ENCODE measurements around the gene FMNL2. TPM values are rescaled to one million over a fixed set of nuclear protein-coding genes. Genes with fewer than 3 reads are reported as not detected.

The FMNL2 gene
- polyA plus RNA-seq, 1 donor from 2014 or later: 86.5 TPM

DNA sequence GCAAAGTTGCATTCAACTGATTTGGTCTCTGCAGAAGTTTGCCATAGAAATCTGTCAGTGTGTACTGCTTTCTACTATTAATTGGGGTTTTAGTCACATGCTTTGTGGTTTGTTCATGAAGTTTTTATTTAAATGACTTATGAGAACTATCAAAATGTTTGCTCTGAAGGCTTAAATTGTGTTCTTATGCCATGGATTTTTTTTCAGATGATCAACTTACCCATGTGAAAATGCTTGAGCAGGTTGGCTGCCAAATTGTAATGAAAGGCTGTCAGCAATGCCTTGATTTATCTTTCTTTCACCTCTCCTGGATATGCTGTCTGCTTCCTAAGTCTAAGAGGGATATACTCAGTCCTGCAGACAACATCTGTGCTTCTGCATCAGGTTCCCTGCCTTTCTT is 50.7 kb downstream of the FMNL2 start:
- Histone ChIP-seq H3K27me3 (ENCODE audit: insufficient read depth, low read depth, low read length) (no peaks in the 10 kb centered on the region), H3K9me2 (ENCODE audit: insufficient read depth, low read length) (no peaks in the 10 kb centered on the region), H3K4me3 (ENCODE audit: low read length) (no peak overlapping the region), H4K20me1 (ENCODE audit: insufficient read depth) (no peaks in the 10 kb centered on the region), H3K79me2 (replicated peaks; ENCODE audit: insufficient read depth, low read length) (peaks cover 23% of the 10 kb centered on the region), H3K9me3 (ENCODE audit: low read length) (no peaks in the 10 kb centered on the region), H3K9ac (ENCODE audit: low read length) (no peak overlapping the region), H2AFZ (ENCODE audit: low read depth, low read length) (no peak overlapping the region), H3K27ac (ENCODE audit: low read length) (no peak overlapping the region), H3F3A (ENCODE audit: insufficient read depth, low read length, poor library complexity, severe bottlenecking) (no peaks in the 10 kb centered on the region), H3K4me2 (ENCODE audit: low read length) (no peak overlapping the region), H3K36me3 (ENCODE audit: insufficient read depth, low read length) (no peaks in the 10 kb centered on the region)
- TF ChIP-seq MXI1 (conservative IDR thresholded peaks at IDR 0.05; ENCODE audit: poor library complexity, severe bottlenecking) (no peak), EZH2 (IDR thresholded peaks at IDR 0.05; ENCODE audit: borderline replicate concordance, insufficient read depth, low read length, poor library complexity, severe bottlenecking) (no peak), TAF1 (IDR thresholded peaks at IDR 0.05; ENCODE audit: low read depth) (no peak), EP300 (conservative IDR thresholded peaks at IDR 0.05; ENCODE audit: poor library complexity, severe bottlenecking) (no peak), POLR2AphosphoS5 (IDR thresholded peaks at IDR 0.05) (no peak), SMC3 (conservative IDR thresholded peaks at IDR 0.05; ENCODE audit: poor library complexity) (no peak), RAD21 (conservative IDR thresholded peaks at IDR 0.05) (no peak)
- TF ChIP-seq, protein P1, sequence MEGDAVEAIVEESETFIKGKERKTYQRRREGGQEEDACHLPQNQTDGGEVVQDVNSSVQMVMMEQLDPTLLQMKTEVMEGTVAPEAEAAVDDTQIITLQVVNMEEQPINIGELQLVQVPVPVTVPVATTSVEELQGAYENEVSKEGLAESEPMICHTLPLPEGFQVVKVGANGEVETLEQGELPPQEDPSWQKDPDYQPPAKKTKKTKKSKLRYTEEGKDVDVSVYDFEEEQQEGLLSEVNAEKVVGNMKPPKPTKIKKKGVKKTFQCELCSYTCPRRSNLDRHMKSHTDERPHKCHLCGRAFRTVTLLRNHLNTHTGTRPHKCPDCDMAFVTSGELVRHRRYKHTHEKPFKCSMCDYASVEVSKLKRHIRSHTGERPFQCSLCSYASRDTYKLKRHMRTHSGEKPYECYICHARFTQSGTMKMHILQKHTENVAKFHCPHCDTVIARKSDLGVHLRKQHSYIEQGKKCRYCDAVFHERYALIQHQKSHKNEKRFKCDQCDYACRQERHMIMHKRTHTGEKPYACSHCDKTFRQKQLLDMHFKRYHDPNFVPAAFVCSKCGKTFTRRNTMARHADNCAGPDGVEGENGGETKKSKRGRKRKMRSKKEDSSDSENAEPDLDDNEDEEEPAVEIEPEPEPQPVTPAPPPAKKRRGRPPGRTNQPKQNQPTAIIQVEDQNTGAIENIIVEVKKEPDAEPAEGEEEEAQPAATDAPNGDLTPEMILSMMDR (IDR thresholded peaks at IDR 0.05; ENCODE audit: poor library complexity, severe bottlenecking): no peak
- TF ChIP-seq, protein P2, sequence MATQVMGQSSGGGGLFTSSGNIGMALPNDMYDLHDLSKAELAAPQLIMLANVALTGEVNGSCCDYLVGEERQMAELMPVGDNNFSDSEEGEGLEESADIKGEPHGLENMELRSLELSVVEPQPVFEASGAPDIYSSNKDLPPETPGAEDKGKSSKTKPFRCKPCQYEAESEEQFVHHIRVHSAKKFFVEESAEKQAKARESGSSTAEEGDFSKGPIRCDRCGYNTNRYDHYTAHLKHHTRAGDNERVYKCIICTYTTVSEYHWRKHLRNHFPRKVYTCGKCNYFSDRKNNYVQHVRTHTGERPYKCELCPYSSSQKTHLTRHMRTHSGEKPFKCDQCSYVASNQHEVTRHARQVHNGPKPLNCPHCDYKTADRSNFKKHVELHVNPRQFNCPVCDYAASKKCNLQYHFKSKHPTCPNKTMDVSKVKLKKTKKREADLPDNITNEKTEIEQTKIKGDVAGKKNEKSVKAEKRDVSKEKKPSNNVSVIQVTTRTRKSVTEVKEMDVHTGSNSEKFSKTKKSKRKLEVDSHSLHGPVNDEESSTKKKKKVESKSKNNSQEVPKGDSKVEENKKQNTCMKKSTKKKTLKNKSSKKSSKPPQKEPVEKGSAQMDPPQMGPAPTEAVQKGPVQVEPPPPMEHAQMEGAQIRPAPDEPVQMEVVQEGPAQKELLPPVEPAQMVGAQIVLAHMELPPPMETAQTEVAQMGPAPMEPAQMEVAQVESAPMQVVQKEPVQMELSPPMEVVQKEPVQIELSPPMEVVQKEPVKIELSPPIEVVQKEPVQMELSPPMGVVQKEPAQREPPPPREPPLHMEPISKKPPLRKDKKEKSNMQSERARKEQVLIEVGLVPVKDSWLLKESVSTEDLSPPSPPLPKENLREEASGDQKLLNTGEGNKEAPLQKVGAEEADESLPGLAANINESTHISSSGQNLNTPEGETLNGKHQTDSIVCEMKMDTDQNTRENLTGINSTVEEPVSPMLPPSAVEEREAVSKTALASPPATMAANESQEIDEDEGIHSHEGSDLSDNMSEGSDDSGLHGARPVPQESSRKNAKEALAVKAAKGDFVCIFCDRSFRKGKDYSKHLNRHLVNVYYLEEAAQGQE (IDR thresholded peaks at IDR 0.05; ENCODE audit: borderline replicate concordance): no peak

DNA sequence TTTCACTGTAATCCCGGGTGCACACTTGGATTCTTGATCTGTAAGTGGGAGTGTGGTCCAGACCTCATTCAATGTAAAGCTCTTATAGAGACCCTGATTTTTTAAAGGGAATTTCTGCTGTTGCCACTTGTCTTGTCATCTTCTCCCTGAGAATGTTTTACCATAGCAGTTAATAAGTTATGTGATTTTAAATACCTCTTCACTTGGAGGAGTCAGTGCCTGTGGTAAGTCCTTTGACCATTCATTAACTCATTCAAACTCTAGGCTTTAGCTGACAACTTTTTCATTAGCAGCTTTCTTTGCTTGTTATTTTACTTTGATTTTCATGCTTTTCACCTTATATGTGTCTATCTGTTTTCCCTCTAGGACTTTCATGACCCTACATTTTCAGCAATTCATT is 51.3 kb downstream of the FMNL2 start:
- Histone ChIP-seq H2AFZ (ENCODE audit: low read depth, low read length) (no peak overlapping the region), H4K20me1 (ENCODE audit: insufficient read depth) (no peaks in the 10 kb centered on the region), H3K27me3 (ENCODE audit: insufficient read depth, low read depth, low read length) (no peaks in the 10 kb centered on the region), H3K9ac (ENCODE audit: low read length) (no peak overlapping the region), H3K36me3 (ENCODE audit: insufficient read depth, low read length) (no peaks in the 10 kb centered on the region), H3K9me2 (ENCODE audit: insufficient read depth, low read length) (no peaks in the 10 kb centered on the region), H3K9me3 (ENCODE audit: low read length) (no peaks in the 10 kb centered on the region), H3K27ac (ENCODE audit: low read length) (no peak overlapping the region), H3F3A (ENCODE audit: insufficient read depth, low read length, poor library complexity, severe bottlenecking) (no peaks in the 10 kb centered on the region), H3K4me3 (ENCODE audit: low read length) (no peak overlapping the region), H3K79me2 (replicated peaks; ENCODE audit: insufficient read depth, low read length) (peaks cover 21% of the 10 kb centered on the region), H3K4me2 (ENCODE audit: low read length) (no peak overlapping the region)
- TF ChIP-seq SMC3 (conservative IDR thresholded peaks at IDR 0.05; ENCODE audit: poor library complexity) (no peak), EP300 (conservative IDR thresholded peaks at IDR 0.05; ENCODE audit: poor library complexity, severe bottlenecking) (no peak), EZH2 (IDR thresholded peaks at IDR 0.05; ENCODE audit: borderline replicate concordance, insufficient read depth, low read length, poor library complexity, severe bottlenecking) (no peak), MXI1 (conservative IDR thresholded peaks at IDR 0.05; ENCODE audit: poor library complexity, severe bottlenecking) (no peak), POLR2AphosphoS5 (IDR thresholded peaks at IDR 0.05) (no peak), TAF1 (IDR thresholded peaks at IDR 0.05; ENCODE audit: low read depth) (no peak), RAD21 (conservative IDR thresholded peaks at IDR 0.05) (no peak)
- TF ChIP-seq, protein P1 (IDR thresholded peaks at IDR 0.05; ENCODE audit: poor library complexity, severe bottlenecking): no peak
- TF ChIP-seq, protein P2 (IDR thresholded peaks at IDR 0.05; ENCODE audit: borderline replicate concordance): no peak
